ENCODE results near the gene SUZ12. TPM values are rescaled to one million over a fixed set of nuclear protein-coding genes. Genes with fewer than 3 reads are reported as not detected.

The SUZ12 gene
- total and polyA plus RNA-seq, 9 of the 15 experiments (the other 6 are each of a cell fraction or from before 2014, with no cell fraction given) = 19.5 to 64.3 (median 47.2) TPM

DNA sequence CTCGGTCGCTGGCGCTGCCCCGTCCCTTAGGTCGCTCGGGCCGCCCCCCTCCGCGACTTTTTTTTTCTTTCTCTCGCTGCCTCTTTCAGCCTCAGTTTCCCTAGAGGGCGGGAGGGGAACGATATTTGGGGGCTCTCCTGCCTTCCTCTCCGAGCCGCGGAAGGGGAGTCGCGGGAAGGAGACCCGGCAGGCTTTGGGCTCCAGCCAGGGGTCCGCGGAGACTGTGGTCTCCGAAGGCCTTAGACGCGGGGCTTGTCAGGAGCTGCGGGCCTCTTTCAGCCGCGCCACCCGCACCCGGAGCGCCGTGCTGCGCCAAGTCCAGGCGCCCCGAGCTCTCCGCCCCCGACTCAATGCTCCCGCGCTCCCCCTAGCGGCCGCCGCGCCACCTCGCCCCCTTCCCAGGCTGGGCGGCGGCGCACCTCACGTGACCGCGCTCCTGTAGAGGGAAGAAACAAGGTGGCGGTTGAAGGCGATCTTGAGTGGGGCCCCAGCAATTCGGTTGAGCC lies 70.2 kb downstream of the SUZ12 start, which contains the start of gene LRRC37B (continued):
- TF ChIP-seq ZNF175 (CRISPR knock-in tag; IDR thresholded peaks at IDR 0.05; ENCODE audit: low read depth) = no peak
- TF ChIP-seq, protein P1, sequence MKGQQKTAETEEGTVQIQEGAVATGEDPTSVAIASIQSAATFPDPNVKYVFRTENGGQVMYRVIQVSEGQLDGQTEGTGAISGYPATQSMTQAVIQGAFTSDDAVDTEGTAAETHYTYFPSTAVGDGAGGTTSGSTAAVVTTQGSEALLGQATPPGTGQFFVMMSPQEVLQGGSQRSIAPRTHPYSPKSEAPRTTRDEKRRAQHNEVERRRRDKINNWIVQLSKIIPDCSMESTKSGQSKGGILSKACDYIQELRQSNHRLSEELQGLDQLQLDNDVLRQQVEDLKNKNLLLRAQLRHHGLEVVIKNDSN (CRISPR knock-in tag; IDR thresholded peaks at IDR 0.05) = peak; percentile 96
- TF ChIP-seq, protein P2, sequence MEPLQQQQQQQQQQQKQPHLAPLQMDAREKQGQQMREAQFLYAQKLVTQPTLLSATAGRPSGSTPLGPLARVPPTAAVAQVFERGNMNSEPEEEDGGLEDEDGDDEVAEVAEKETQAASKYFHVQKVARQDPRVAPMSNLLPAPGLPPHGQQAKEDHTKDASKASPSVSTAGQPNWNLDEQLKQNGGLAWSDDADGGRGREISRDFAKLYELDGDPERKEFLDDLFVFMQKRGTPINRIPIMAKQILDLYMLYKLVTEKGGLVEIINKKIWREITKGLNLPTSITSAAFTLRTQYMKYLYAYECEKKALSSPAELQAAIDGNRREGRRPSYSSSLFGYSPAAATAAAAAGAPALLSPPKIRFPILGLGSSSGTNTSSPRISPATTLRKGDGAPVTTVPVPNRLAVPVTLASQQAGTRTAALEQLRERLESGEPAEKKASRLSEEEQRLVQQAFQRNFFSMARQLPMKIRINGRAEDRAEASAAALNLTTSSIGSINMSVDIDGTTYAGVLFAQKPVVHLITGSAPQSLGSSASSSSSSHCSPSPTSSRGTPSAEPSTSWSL (CRISPR knock-in tag; IDR thresholded peaks at IDR 0.05; ENCODE audit: borderline replicate concordance) = no peak
- TF ChIP-seq ZBTB7A (IDR thresholded peaks at IDR 0.05; ENCODE audit: borderline replicate concordance, control insufficient read depth, low read depth, low read length) = peak; percentile 77; the same call in 1 of the 2 replicates
- TF ChIP-seq MYBL2 (IDR thresholded peaks at IDR 0.05; ENCODE audit: low read depth) = no peak
- TF ChIP-seq MYBL2 (CRISPR knock-in tag; IDR thresholded peaks at IDR 0.05; ENCODE audit: borderline replicate concordance) = no peak
- TF ChIP-seq SNRNP70 (optimal IDR thresholded peaks at IDR 0.05; ENCODE audit: low read depth, low read length) = no peak
- TF ChIP-seq ZNF41 (CRISPR knock-in tag; conservative IDR thresholded peaks at IDR 0.05) = 0 out of 2 replicates have a peak, but pooled peaks have one; percentile 18
- TF ChIP-seq SAP30 (IDR thresholded peaks at IDR 0.05; ENCODE audit: borderline replicate concordance, insufficient read depth, low read depth, low read length, poor library complexity, severe bottlenecking) = no peak
- no peak for TF ChIP-seq ZNF644 (tag; IDR thresholded peaks at IDR 0.05; ENCODE audit: low read depth)
- no peak for TF ChIP-seq BRCA1 (IDR thresholded peaks at IDR 0.05)
- no peak for TF ChIP-seq BRCA1 (CRISPR knock-in tag; IDR thresholded peaks at IDR 0.05)
- TF ChIP-seq NCOA6 (IDR thresholded peaks at IDR 0.05) = no peak
- no peak for TF ChIP-seq ZNF197 (CRISPR knock-in tag; IDR thresholded peaks at IDR 0.05; ENCODE audit: low read depth)
- TF ChIP-seq TOE1 (IDR thresholded peaks at IDR 0.05; ENCODE audit: borderline replicate concordance) = peak; percentile 89; the same call in 1 of the 2 replicates
- TF ChIP-seq TOE1 (CRISPR knock-in tag; IDR thresholded peaks at IDR 0.05; ENCODE audit: borderline replicate concordance, low read depth) = no peak
- TF ChIP-seq FOXK2 (conservative IDR thresholded peaks at IDR 0.05 in 1 of 2, IDR thresholded peaks at IDR 0.05 in 1 of 2; ENCODE audit: low read depth in 2 of 2) = no peak; a peak in 2 of 4 replicates
- TF ChIP-seq ZC3H11A (IDR thresholded peaks at IDR 0.05; ENCODE audit: low read depth, low read length) = no peak
- peak; percentile 97 for TF ChIP-seq BHLHE40 (IDR thresholded peaks at IDR 0.05; ENCODE audit: low read length)
- TF ChIP-seq, protein P3, sequence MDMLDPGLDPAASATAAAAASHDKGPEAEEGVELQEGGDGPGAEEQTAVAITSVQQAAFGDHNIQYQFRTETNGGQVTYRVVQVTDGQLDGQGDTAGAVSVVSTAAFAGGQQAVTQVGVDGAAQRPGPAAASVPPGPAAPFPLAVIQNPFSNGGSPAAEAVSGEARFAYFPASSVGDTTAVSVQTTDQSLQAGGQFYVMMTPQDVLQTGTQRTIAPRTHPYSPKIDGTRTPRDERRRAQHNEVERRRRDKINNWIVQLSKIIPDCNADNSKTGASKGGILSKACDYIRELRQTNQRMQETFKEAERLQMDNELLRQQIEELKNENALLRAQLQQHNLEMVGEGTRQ (CRISPR knock-in tag; IDR thresholded peaks at IDR 0.05) = peak; percentile 97
- no peak for TF ChIP-seq RUNX1 (IDR thresholded peaks at IDR 0.05; ENCODE audit: low read depth)
- TF ChIP-seq ZNF239 (CRISPR knock-in tag; IDR thresholded peaks at IDR 0.05) = no peak
- no peak for TF ChIP-seq GABPA (tag; conservative IDR thresholded peaks at IDR 0.05; ENCODE audit: low read depth)
- TF ChIP-seq, protein P4, sequence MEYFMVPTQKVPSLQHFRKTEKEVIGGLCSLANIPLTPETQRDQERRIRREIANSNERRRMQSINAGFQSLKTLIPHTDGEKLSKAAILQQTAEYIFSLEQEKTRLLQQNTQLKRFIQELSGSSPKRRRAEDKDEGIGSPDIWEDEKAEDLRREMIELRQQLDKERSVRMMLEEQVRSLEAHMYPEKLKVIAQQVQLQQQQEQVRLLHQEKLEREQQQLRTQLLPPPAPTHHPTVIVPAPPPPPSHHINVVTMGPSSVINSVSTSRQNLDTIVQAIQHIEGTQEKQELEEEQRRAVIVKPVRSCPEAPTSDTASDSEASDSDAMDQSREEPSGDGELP (CRISPR knock-in tag; IDR thresholded peaks at IDR 0.05; ENCODE audit: borderline replicate concordance) = peak; percentile 55; the same call in 1 of the 2 replicates
- no peak for TF ChIP-seq ZNF561 (CRISPR knock-in tag; conservative IDR thresholded peaks at IDR 0.05)
- peak; percentile 41 for TF ChIP-seq TBP (optimal IDR thresholded peaks at IDR 0.05; ENCODE audit: low read depth, low read length)

Data from K562 (cell line).